Left ventricle myocardium inferior (tissue), 1 donor: ENCODE measurements around the gene FAM107B. TPM values are rescaled to one million over a fixed set of nuclear protein-coding genes. Genes with fewer than 3 reads are reported as not detected.
"Not testable (repeated sequence)": the region's sequence is repeated elsewhere in the genome, so short reads cannot be mapped to it uniquely, and the experiment has no call there.

Source experiments
- DNase-seq: peaks from one replicate; pipeline ENCODE4 v3.0.0-alpha.2; 2020
- H3K27ac ChIP-seq: fragments of 200-600 bp; replicated peaks from 2 replicates; pipeline ENCODE4 v1.8.0; 2021
- H3K27me3 ChIP-seq: fragments of 200-600 bp; 2 replicates; pipeline ENCODE4 v1.8.0; 2021; ENCODE audit warnings: low read depth
- H3K36me3 ChIP-seq: fragments of 200-600 bp; 2 replicates; pipeline ENCODE4 v1.8.0; 2021
- H3K4me1 ChIP-seq: fragments of 200-600 bp; 2 replicates; pipeline ENCODE4 v1.8.0; 2021
- H3K4me3 ChIP-seq: fragments of 200-600 bp; 2 replicates; pipeline ENCODE4 v1.8.0; 2021; ENCODE audit warnings: mild to moderate bottlenecking, moderate library complexity
- H3K9me3 ChIP-seq: fragments of 200-600 bp; replicated peaks from 2 replicates; pipeline ENCODE4 v1.8.0; 2021
- intact Hi-C: fragments of 100-400 bp; cut with micrococcal nuclease; formaldehyde crosslinking; loops from one replicate; pipeline ENCODE4 v1.11.0; 2022
- total RNA-seq: library from RNA; stranded (reverse); fragmentation: NEBNext Ultra II Directional; extraction: Animal tissue kit (Norgen Biotek cat#: 25700); gene quantifications from one replicate; pipeline ENCODE4 v1.2.1, GENCODE V29; 2021
- TF ChIP-seq, protein P1 (sequence below): fragments of 200-600 bp; IDR thresholded peaks from 2 replicates; pipeline ENCODE4 v1.8.0; 2021; ENCODE audit warnings: antibody characterized with exemption, mild to moderate bottlenecking, borderline replicate concordance
- donor health status: DM: no; HTN: yes; CAD: no; lungs with severe emphysema.

The FAM107B gene
- total RNA-seq, 1 donor from 2014 or later, result 4.7 TPM

DNA sequence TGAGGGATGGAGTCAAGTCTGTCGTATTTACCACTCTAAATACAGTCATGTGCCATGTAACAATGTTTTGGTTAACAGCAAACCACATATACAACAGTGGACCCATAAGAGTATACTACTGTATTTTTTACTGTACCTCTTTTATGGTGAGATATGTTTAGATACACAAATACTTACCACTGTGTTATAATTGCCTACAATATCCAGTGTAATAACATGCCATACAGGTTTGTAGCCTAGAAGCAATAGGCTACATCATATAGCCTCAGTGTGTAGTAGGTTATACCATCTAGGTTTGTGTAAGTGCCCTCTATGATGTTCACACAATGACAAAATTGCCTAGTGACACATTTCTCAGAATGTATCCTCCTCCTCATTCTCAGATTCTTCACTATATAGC is 110.4 kb downstream of the FAM107B start:
- Histone ChIP-seq H3K27me3 (no peaks in the 10 kb centered on the region), H3K4me3 (no peak overlapping the region), H3K4me1 (no peaks in the 10 kb centered on the region), H3K9me3 (no peaks in the 10 kb centered on the region), H3K36me3 (no peaks in the 10 kb centered on the region), H3K27ac (no peak overlapping the region)
- TF ChIP-seq, protein P1, sequence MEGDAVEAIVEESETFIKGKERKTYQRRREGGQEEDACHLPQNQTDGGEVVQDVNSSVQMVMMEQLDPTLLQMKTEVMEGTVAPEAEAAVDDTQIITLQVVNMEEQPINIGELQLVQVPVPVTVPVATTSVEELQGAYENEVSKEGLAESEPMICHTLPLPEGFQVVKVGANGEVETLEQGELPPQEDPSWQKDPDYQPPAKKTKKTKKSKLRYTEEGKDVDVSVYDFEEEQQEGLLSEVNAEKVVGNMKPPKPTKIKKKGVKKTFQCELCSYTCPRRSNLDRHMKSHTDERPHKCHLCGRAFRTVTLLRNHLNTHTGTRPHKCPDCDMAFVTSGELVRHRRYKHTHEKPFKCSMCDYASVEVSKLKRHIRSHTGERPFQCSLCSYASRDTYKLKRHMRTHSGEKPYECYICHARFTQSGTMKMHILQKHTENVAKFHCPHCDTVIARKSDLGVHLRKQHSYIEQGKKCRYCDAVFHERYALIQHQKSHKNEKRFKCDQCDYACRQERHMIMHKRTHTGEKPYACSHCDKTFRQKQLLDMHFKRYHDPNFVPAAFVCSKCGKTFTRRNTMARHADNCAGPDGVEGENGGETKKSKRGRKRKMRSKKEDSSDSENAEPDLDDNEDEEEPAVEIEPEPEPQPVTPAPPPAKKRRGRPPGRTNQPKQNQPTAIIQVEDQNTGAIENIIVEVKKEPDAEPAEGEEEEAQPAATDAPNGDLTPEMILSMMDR, result no peak
- DNase-seq, result no peak
- intact Hi-C loops, result no loop called here

DNA sequence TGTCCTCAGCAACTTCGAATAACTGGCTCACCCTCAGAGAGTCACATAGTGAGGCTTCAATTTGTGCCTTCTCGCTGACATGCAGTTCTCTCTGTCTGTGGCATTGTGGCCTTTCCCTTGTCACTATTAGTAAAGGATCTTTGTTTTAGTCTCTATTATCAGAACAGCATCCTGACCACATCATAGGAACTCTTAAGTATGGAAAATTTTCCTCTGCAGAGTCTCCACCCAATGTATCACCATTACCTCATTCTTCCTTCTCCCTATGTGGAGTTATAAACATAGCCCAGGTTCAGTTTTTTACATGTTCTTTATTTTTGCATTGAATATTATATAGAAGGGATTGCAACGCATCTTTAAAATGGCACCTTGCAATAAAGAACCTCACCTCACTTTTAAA is 112.9 kb downstream of the FAM107B start:
- Histone ChIP-seq H3K27ac (no peak overlapping the region), H3K4me1 (no peaks in the 10 kb centered on the region), H3K36me3 (no peaks in the 10 kb centered on the region), H3K4me3 (no peak overlapping the region), H3K9me3 (no peaks in the 10 kb centered on the region), H3K27me3 (no peaks in the 10 kb centered on the region)
- intact Hi-C loops, result no loop called here
- DNase-seq, result no peak
- TF ChIP-seq, protein P1, result no peak

DNA sequence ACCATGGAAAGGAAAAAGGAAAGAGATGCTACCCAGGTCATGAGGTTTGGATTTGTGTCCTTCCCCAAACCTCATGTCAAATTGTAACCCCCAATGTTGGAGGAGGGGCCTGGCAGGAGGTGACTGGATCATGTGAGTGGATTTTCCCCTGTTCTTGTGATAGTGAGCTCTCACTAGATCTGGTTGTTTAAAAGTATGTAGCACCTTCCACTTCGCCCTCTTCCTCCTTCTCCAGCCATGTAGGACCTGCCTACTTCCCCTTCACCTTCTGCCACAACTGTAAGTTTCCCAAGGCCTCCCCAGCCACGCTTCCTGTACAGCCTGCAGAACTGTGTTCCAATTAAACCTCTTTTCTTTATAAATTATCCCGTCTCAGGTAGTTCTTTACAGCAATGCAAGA is 113.9 kb downstream of the FAM107B start:
- TF ChIP-seq, protein P1, result no peak
- H3K36me3 ChIP-seq, result no peaks in the 10 kb centered on the region
- H3K9me3 ChIP-seq, result no peaks in the 10 kb centered on the region
- no peak overlapping the region for H3K27ac ChIP-seq
- H3K4me3 ChIP-seq, result no peak overlapping the region
- peaks cover 6% of the 10 kb centered on the region for H3K27me3 ChIP-seq
- intact Hi-C loops, result no loop called here
- no peak for DNase-seq
- no peaks in the 10 kb centered on the region for H3K4me1 ChIP-seq

DNA sequence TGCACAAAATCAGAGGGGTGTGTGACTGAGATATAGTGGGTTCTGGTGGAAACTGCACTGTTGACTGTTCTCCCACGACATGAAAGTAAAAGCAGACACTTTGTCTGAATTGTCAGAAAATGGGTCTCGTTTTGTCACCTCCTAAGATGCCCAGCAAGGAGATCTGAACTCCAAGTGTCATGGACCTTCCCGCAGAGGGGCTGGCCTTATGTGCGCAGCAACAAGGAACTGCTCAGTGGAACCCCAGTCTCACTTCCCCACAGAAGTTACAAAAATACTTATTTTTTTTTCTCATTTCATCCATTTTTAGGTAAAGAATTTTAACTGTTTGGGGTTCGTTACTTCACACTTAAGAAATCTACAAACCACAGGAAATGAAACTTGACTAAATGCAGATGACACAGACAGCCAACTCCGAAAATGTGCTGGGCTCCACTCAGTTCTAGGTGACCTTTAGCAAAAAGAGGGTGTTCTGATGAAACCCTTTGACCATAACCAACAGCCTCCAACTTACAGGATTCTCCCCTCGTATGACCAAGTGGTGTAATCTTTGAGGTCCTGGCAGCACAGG is 115.0 kb downstream of the FAM107B start:
- no peak for DNase-seq
- no peaks in the 10 kb centered on the region for H3K4me1 ChIP-seq

DNA sequence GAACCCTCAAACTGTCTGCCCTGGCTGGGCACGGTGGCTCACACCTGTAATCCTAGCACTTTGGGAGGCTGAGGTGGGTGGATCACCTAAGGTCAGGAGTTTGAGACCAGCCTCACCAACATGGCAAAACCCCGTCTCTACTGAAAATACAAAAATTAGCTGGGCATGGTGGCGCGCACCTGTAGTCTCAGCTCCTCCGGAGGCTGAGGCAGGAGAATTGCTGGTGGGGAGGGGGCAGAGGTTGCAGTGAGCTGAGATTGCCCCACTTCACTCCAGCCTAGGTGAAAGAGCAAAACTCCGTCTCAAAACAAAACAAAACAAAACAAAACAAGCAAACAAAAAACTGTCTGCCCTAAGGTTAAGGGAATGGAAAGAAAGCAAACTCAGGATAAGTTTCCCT is 115.6 kb downstream of the FAM107B start:
- H3K4me1 ChIP-seq, intact Hi-C loops, H3K27ac ChIP-seq, H3K36me3 ChIP-seq, DNase-seq, H3K9me3 ChIP-seq, H3K4me3 ChIP-seq: not testable (repeated sequence)
- peaks cover 10% of the 10 kb centered on the region for H3K27me3 ChIP-seq

More for the DNA sequence above, 115.0 kb downstream of the FAM107B start:
- Histone ChIP-seq H3K9me3 (no peaks in the 10 kb centered on the region), H3K27me3 (peaks cover 10% of the 10 kb centered on the region), H3K4me3 (no peak overlapping the region), H3K36me3 (no peaks in the 10 kb centered on the region), H3K27ac (no peak overlapping the region)
- intact Hi-C loops, result no loop called here
- TF ChIP-seq, protein P1, result no peak

DNA sequence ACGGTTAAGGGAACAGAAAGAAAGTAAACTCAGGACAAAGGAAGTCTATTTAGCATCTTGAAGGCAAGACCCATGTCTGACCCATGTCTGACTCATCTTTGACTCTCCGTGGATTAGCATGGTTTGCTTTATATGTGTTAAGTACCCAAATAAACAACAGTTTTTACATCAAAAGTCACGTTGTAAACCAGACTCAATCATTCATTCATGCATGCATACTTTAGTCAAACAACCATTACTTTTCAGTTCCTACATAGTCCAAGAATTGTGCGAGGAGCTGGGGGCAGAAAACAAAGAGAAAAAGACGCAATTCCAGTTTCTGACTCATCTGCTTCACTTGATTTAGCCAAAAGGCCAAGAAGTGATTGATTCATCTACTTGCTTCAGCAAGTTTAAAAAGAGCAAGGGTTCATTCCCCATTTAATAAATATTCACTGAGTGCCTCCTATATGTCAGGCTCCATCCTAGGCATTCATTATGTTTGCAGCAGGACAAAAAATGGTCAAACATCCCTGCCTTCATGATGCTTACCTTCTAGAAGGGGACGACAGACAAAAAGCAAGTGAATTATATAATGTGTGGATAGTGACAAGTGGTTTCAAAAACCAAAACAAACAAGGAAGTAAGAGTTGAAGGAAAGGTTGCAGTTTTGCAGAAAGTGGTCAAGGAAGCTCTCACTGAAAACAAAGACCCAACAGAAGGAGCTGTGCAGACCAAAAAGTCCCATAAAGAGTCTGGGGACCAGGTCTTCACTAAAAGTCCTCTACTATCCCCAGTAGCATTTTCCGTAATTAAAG is 116.2 kb downstream of the FAM107B start:
- intact Hi-C loops, result no loop called here
- no peaks in the 10 kb centered on the region for H3K9me3 ChIP-seq
- TF ChIP-seq, protein P1, result no peak
- peaks cover 10% of the 10 kb centered on the region for H3K27me3 ChIP-seq
- no peak overlapping the region for H3K27ac ChIP-seq
- peaks cover 9% of the 10 kb centered on the region for H3K4me1 ChIP-seq
- no peaks in the 10 kb centered on the region for H3K36me3 ChIP-seq
- H3K4me3 ChIP-seq, result no peak overlapping the region
- no peak for DNase-seq
